Mucosa of stomach (tissue), 1 donor: Measurements from ENCODE around the gene IRF7.

Source experiments
- H3K27me3 ChIP-seq: one replicate; pipeline ENCODE4 v1.7.0; 2013; ENCODE audit warnings: mild to moderate bottlenecking, low read length; ENCODE audit not compliant: control insufficient read depth, insufficient read depth
- H3K36me3 ChIP-seq: one replicate; pipeline ENCODE4 v1.7.0; 2013; ENCODE audit warnings: low read length; ENCODE audit not compliant: control insufficient read depth, insufficient read depth
- H3K4me1 ChIP-seq: one replicate; pipeline ENCODE4 v1.7.0; 2013; ENCODE audit warnings: mild to moderate bottlenecking, low read length; ENCODE audit not compliant: control insufficient read depth, insufficient read depth
- H3K4me3 ChIP-seq: one replicate; pipeline ENCODE4 v1.7.0; 2013; ENCODE audit warnings: low read length
- H3K9ac ChIP-seq: one replicate; pipeline ENCODE4 v1.7.0; 2013; ENCODE audit warnings: mild to moderate bottlenecking, low read length, moderate library complexity
- H3K9me3 ChIP-seq: one replicate; pipeline ENCODE4 v1.7.0; 2013; ENCODE audit warnings: mild to moderate bottlenecking, low read length, moderate library complexity; ENCODE audit not compliant: control insufficient read depth
- donor health status: Pancreatic carcinoma.

Gene IRF7

GRCh38 chr11:624705-625635 lies 9.2 kb upstream of the IRF7 start, which contains the start of gene CDHR5:
Gene CDHR5, minus strand, starts transcription at chr11:624955. Its CDS starts 53 bp downstream, at chr11:624902.
- Histone ChIP-seq H3K27me3 (peaks cover 4% of the 10 kb centered on the region), H3K4me3 (peak within 1 kb of the TSS; percentile 36)

GRCh38 chr11:623999-624704 lies 8.4 kb upstream of the IRF7 start:
- Histone ChIP-seq H3K27me3 (peaks cover 4% of the 10 kb centered on the region), H3K4me3 (peak overlapping the region; percentile 36)

More at GRCh38 chr11:624705-625635, 9.2 kb upstream of the IRF7 start, which contains the start of gene CDHR5:
- no peaks in the 10 kb centered on the region for H3K36me3 ChIP-seq
- H3K4me1 ChIP-seq: peaks cover 33% of the 10 kb centered on the region
- H3K9me3 ChIP-seq: no peaks in the 10 kb centered on the region
- peak within 1 kb of the TSS; percentile 59 for H3K9ac ChIP-seq

GRCh38 chr11:623349-623869 lies 7.7 kb upstream of the IRF7 start:
- H3K36me3 ChIP-seq: no peaks in the 10 kb centered on the region
- no peak overlapping the region for H3K9ac ChIP-seq
- peaks cover 4% of the 10 kb centered on the region for H3K27me3 ChIP-seq
- no peak overlapping the region for H3K4me3 ChIP-seq
- H3K4me1 ChIP-seq: peaks cover 33% of the 10 kb centered on the region
- H3K9me3 ChIP-seq: no peaks in the 10 kb centered on the region

More at GRCh38 chr11:623999-624704, 8.4 kb upstream of the IRF7 start:
- Histone ChIP-seq H3K9me3 (no peaks in the 10 kb centered on the region), H3K36me3 (no peaks in the 10 kb centered on the region), H3K4me1 (peaks cover 33% of the 10 kb centered on the region), H3K9ac (peak overlapping the region; percentile 59)

- Histone ChIP-seq H3K27me3 (peaks cover 4% of the 10 kb centered on the region), H3K9ac (no peak overlapping the region), H3K36me3 (no peaks in the 10 kb centered on the region), H3K4me1 (peaks cover 33% of the 10 kb centered on the region), H3K4me3 (no peak overlapping the region), H3K9me3 (no peaks in the 10 kb centered on the region)
Observed at GRCh38 chr11:621838-622237, 6.1 kb upstream of the IRF7 start.

GRCh38 chr11:620935-621814 lies 5.4 kb upstream of the IRF7 start:
- no peak overlapping the region for H3K4me3 ChIP-seq
- H3K9ac ChIP-seq: no peak overlapping the region
- H3K36me3 ChIP-seq: no peaks in the 10 kb centered on the region

GRCh38 chr11:620201-620600 lies 4.5 kb upstream of the IRF7 start:
- Histone ChIP-seq H3K4me1 (peaks cover 27% of the 10 kb centered on the region), H3K9ac (no peak overlapping the region), H3K27me3 (no peaks in the 10 kb centered on the region), H3K4me3 (no peak overlapping the region), H3K9me3 (no peaks in the 10 kb centered on the region), H3K36me3 (no peaks in the 10 kb centered on the region)

More at GRCh38 chr11:620935-621814, 5.4 kb upstream of the IRF7 start:
- Histone ChIP-seq H3K9me3 (no peaks in the 10 kb centered on the region), H3K4me1 (peaks cover 33% of the 10 kb centered on the region), H3K27me3 (peaks cover 4% of the 10 kb centered on the region)

- H3K36me3 ChIP-seq: no peaks in the 10 kb centered on the region
- H3K4me1 ChIP-seq: peaks cover 28% of the 10 kb centered on the region
- H3K4me3 ChIP-seq: no peak overlapping the region
- no peaks in the 10 kb centered on the region for H3K27me3 ChIP-seq
- H3K9me3 ChIP-seq: no peaks in the 10 kb centered on the region
- no peak overlapping the region for H3K9ac ChIP-seq
Observed at GRCh38 chr11:619628-620050, 3.9 kb upstream of the IRF7 start.

GRCh38 chr11:618856-619627 lies 3.3 kb upstream of the IRF7 start:
- Histone ChIP-seq H3K4me1 (peaks cover 28% of the 10 kb centered on the region), H3K9me3 (no peaks in the 10 kb centered on the region), H3K9ac (no peak overlapping the region), H3K27me3 (no peaks in the 10 kb centered on the region), H3K36me3 (no peaks in the 10 kb centered on the region), H3K4me3 (no peak overlapping the region)

GRCh38 chr11:617912-618682 lies 2.3 kb upstream of the IRF7 start:
- H3K27me3 ChIP-seq: no peaks in the 10 kb centered on the region
- peaks cover 3% of the 10 kb centered on the region for H3K36me3 ChIP-seq

GRCh38 chr11:617199-617911 lies 1.6 kb upstream of the IRF7 start:
- H3K36me3 ChIP-seq: peaks cover 9% of the 10 kb centered on the region
- no peak overlapping the region for H3K4me3 ChIP-seq
- H3K4me1 ChIP-seq: peaks cover 35% of the 10 kb centered on the region

More at GRCh38 chr11:617912-618682, 2.3 kb upstream of the IRF7 start:
- Histone ChIP-seq H3K4me1 (peaks cover 27% of the 10 kb centered on the region), H3K9me3 (no peaks in the 10 kb centered on the region), H3K4me3 (no peak overlapping the region), H3K9ac (no peak overlapping the region)

More at GRCh38 chr11:617199-617911, 1.6 kb upstream of the IRF7 start:
- Histone ChIP-seq H3K27me3 (no peaks in the 10 kb centered on the region), H3K9me3 (no peaks in the 10 kb centered on the region), H3K9ac (no peak overlapping the region)
